ENCODE data around the gene CEP170B. TPM values are rescaled to one million over a fixed set of nuclear protein-coding genes. Genes with fewer than 3 reads are reported as not detected.

Gene CEP170B
- total and polyA plus RNA-seq, 2 of the 8 experiments (the other 6 are each of a cell fraction or from before 2014, with no cell fraction given), result 9.1 to 33.8 TPM

GRCh38 chr14:104875811-104876210 is 10.7 kb downstream of the CEP170B start (continued):
- TF ChIP-seq E2F6 (IDR thresholded peaks at IDR 0.05) (no peak), TCF12 (IDR thresholded peaks at IDR 0.05; ENCODE audit: low read depth, low read length) (no peak), USF2 (IDR thresholded peaks at IDR 0.05; ENCODE audit: low read length) (no peak), ATF2 (IDR thresholded peaks at IDR 0.05; ENCODE audit: low read length) (no peak), SP4 (IDR thresholded peaks at IDR 0.05; ENCODE audit: low read length) (no peak), TAF1 (IDR thresholded peaks at IDR 0.05; ENCODE audit: low read depth, low read length) (no peak), NRF1 (IDR thresholded peaks at IDR 0.05; ENCODE audit: low read depth, low read length) (no peak)

All from H1 (cell line).